IMR-90 (cell line): ENCODE measurements around the gene TSEN54. TPM values are rescaled to one million over a fixed set of nuclear protein-coding genes. Genes with fewer than 3 reads are reported as not detected.

Experiments
- ATAC-seq: fragments of 200-7000 bp; cut with Tn5 transposase; 2 replicates; pipeline ENCODE4 v1.9.1; 2020; ENCODE audit warnings: low read depth, mild to moderate bottlenecking, moderate library complexity
- BruUV-seq: library from RNA; stranded (reverse); fragments of 400-500 nt; replicated peaks from 2 replicates; lab custom pipeline; 2021; lab: Mats Ljungman, UMichigan
- CTCF ChIA-PET: fragments of 300-600 bp; formaldehyde crosslinking; extraction: SDS; loops from one replicate; lab custom pipeline; 2021; ENCODE audit warnings: antibody characterized with exemption; lab: Yijun Ruan, JAX
- POLR2A ChIA-PET: fragments of 300-600 bp; sonication (Branson Sonifier 250); formaldehyde crosslinking; loops from one replicate; lab custom pipeline; 2022; ENCODE audit warnings: antibody characterized with exemption; ENCODE audit not compliant: unreplicated experiment; lab: Charles Lee
- DNase-seq: peaks from one replicate; pipeline ENCODE4 v3.0.0; 2013
- H2AFZ ChIP-seq: replicated peaks from 2 replicates; pipeline ENCODE3; 2013; ENCODE audit warnings: low read length, mild to moderate bottlenecking; ENCODE audit not compliant: poor library complexity
- H2AK5ac ChIP-seq: 2 replicates; pipeline ENCODE4 v1.6.1; 2013; ENCODE audit warnings: low read depth, low read length, inconsistent platforms
- H2AK9ac ChIP-seq: replicated peaks from 2 replicates; pipeline ENCODE3; 2013; ENCODE audit warnings: mild to moderate bottlenecking, low read depth, low read length, moderate library complexity; ENCODE audit not compliant: poor library complexity
- H2BK120ac ChIP-seq: 2 replicates; pipeline ENCODE4 v1.6.1; 2013; ENCODE audit warnings: low read depth, low read length, inconsistent platforms
- H2BK15ac ChIP-seq: 3 replicates; pipeline ENCODE4 v1.6.1; 2013; ENCODE audit warnings: low read depth, low read length, inconsistent platforms
- H2BK20ac ChIP-seq: 2 replicates; pipeline ENCODE4 v1.6.1; 2013; ENCODE audit warnings: low read depth, mild to moderate bottlenecking, inconsistent platforms, low read length, moderate library complexity
- H2BK5ac ChIP-seq: 2 replicates; pipeline ENCODE4 v1.6.1; 2013; ENCODE audit warnings: mild to moderate bottlenecking, low read depth, low read length, inconsistent platforms; ENCODE audit not compliant: poor library complexity, severe bottlenecking
- H3K14ac ChIP-seq: replicated peaks from 2 replicates; pipeline ENCODE4 v1.6.1; 2013; ENCODE audit warnings: low read depth, low read length, inconsistent platforms
- H3K18ac ChIP-seq: 2 replicates; pipeline ENCODE4 v1.6.1; 2013; ENCODE audit warnings: low read depth, low read length, control low read depth
- H3K23ac ChIP-seq: 2 replicates; pipeline ENCODE4 v1.6.1; 2013; ENCODE audit warnings: low read depth, low read length, inconsistent platforms
- H3K27ac ChIP-seq: 2 replicates; pipeline ENCODE4 v1.5.1; 2013; ENCODE audit warnings: mild to moderate bottlenecking, control low read depth, low read length; ENCODE audit not compliant: insufficient read depth
- H3K27me3 ChIP-seq: 2 replicates; pipeline ENCODE4 v1.6.1; 2013; ENCODE audit warnings: low read length; ENCODE audit not compliant: control insufficient read depth, insufficient read depth
- H3K36me3 ChIP-seq: 2 replicates; pipeline ENCODE4 v1.6.1; 2013; ENCODE audit warnings: low read length, mixed read lengths; ENCODE audit not compliant: control insufficient read depth, insufficient read depth
- H3K4ac ChIP-seq: 2 replicates; pipeline ENCODE4 v1.6.1; 2013; ENCODE audit warnings: low read depth, low read length, inconsistent platforms
- H3K4me1 ChIP-seq: 2 replicates; pipeline ENCODE4 v1.6.1; 2013; ENCODE audit warnings: low read length, mixed read lengths; ENCODE audit not compliant: control insufficient read depth, insufficient read depth
- H3K4me2 ChIP-seq: 2 replicates; pipeline ENCODE4 v1.6.1; 2013; ENCODE audit warnings: low read depth, mild to moderate bottlenecking, control low read depth, low read length, moderate library complexity
- H3K4me3 ChIP-seq: 2 replicates; pipeline ENCODE4 v1.5.1; 2013; ENCODE audit warnings: low read depth, mild to moderate bottlenecking, control low read depth, low read length, moderate library complexity; ENCODE audit not compliant: insufficient read depth
- H3K56ac ChIP-seq: 2 replicates; pipeline ENCODE4 v1.6.1; 2013; ENCODE audit warnings: low read length, inconsistent platforms; ENCODE audit not compliant: insufficient read depth; ENCODE audit errors: extremely low read depth
- H3K79me1 ChIP-seq, 2 experiments: 2 replicates each; pipeline ENCODE4 v1.6.1; 2013; ENCODE audit warnings: low read length in 2 of 2, inconsistent platforms in 1 of 2, low read depth in 1 of 2
- H3K9ac ChIP-seq: 2 replicates; pipeline ENCODE4 v1.6.1; 2013; ENCODE audit warnings: low read depth, low read length, control low read depth
- H3K9me1 ChIP-seq: 2 replicates; pipeline ENCODE4 v1.6.1; 2013; ENCODE audit warnings: low read length, inconsistent platforms; ENCODE audit not compliant: insufficient read depth
- H3K9me3 ChIP-seq: 2 replicates; pipeline ENCODE4 v1.6.1; 2013; ENCODE audit warnings: low read length; ENCODE audit not compliant: control insufficient read depth, insufficient read depth
- H4K20me1 ChIP-seq: 2 replicates; pipeline ENCODE4 v1.6.1; 2013; ENCODE audit warnings: low read length, inconsistent platforms; ENCODE audit not compliant: insufficient read depth
- H4K5ac ChIP-seq: 2 replicates; pipeline ENCODE4 v1.6.1; 2013; ENCODE audit warnings: mild to moderate bottlenecking, low read depth, low read length, control low read depth
- H4K8ac ChIP-seq, 2 experiments: 2 replicates each; pipeline ENCODE4 v1.6.1; 2013; ENCODE audit warnings: low read depth in 2 of 2, low read length in 2 of 2, control low read depth in 1 of 2, inconsistent platforms in 1 of 2
- H4K91ac ChIP-seq: 2 replicates; pipeline ENCODE4 v1.6.1; 2013; ENCODE audit warnings: low read depth, low read length, inconsistent platforms; ENCODE audit not compliant: insufficient read depth
- BHLHE40 ChIP-seq: fragments of 150-350 bp; IDR thresholded peaks from 2 replicates; pipeline ENCODE4 v1.6.1; 2016; ENCODE audit warnings: mild to moderate bottlenecking, low read depth, low read length
- CEBPB ChIP-seq: IDR thresholded peaks from 2 replicates; pipeline ENCODE4 v1.6.1; 2012; ENCODE audit warnings: low read depth, low read length, improper control_type of control experiment
- FOS ChIP-seq: fragments of 150-350 bp; IDR thresholded peaks from 2 replicates; pipeline ENCODE4 v1.6.1; 2016; ENCODE audit warnings: low read depth, low read length
- MAFK ChIP-seq: IDR thresholded peaks from 2 replicates; pipeline ENCODE4 v1.6.1; 2012; ENCODE audit warnings: low read depth, low read length, improper control_type of control experiment
- MXI1 ChIP-seq: IDR thresholded peaks from 2 replicates; pipeline ENCODE4 v1.6.1; 2012; ENCODE audit warnings: low read depth, mild to moderate bottlenecking, low read length, moderate library complexity, borderline replicate concordance
- NFE2L2 ChIP-seq: fragments of 150-350 bp; IDR thresholded peaks from 2 replicates; pipeline ENCODE4 v1.6.1; 2016; ENCODE audit warnings: low read depth, mild to moderate bottlenecking, low read length
- POLR2A ChIP-seq: IDR thresholded peaks from 2 replicates; pipeline ENCODE4 v1.6.1; 2012; ENCODE audit warnings: mild to moderate bottlenecking, low read depth, low read length
- RAD21 ChIP-seq: IDR thresholded peaks from 2 replicates; pipeline ENCODE4 v1.6.1; 2012; ENCODE audit warnings: low read length, improper control_type of control experiment
- RCOR1 ChIP-seq: IDR thresholded peaks from 2 replicates; pipeline ENCODE4 v1.6.1; 2012; ENCODE audit warnings: mild to moderate bottlenecking, low read length, improper control_type of control experiment; ENCODE audit not compliant: insufficient replicate concordance
- RFX5 ChIP-seq: IDR thresholded peaks from 2 replicates; pipeline ENCODE4 v1.8.0; 2012; ENCODE audit warnings: low read depth, mild to moderate bottlenecking, low read length, moderate library complexity
- SMC3 ChIP-seq: fragments of 150-350 bp; IDR thresholded peaks from 2 replicates; pipeline ENCODE4 v1.6.1; 2016; ENCODE audit warnings: low read depth, mild to moderate bottlenecking, antibody characterized with exemption, low read length, moderate library complexity
- WGBS, 2 experiments: methylation state at CpG; one replicate each; pipeline versions ENCODE4 v1.1.5 to v1.1.7; 2013; ENCODE audit warnings: missing lambda C conversion rate in 2 of 2; ENCODE audit not compliant: insufficient read length in 1 of 2; ENCODE audit errors: extremely low coverage in 2 of 2; 5-methylcytosine and 5-hydroxymethylcytosine counted together
- dilution Hi-C: fragments of 300-500 bp; cut with HindIII; formaldehyde crosslinking; loops from one replicate; pipeline ENCODE4 v1.14.3; 2018; ENCODE audit warnings: low sequenced_read_pairs; ENCODE audit not compliant: unreplicated experiment
- in situ Hi-C: fragments of 300-500 bp; cut with MboI; formaldehyde crosslinking; loops from 3 replicates; pipeline ENCODE4 v1.14.3; 2019; ENCODE audit warnings: low sequenced_read_pairs, inconsistent platforms, mixed read lengths
- intact Hi-C: fragments of 100-400 bp; cut with micrococcal nuclease; formaldehyde crosslinking; loops from 2 replicates; pipeline ENCODE4 v1.10.0; 2022
- polyA plus RNA-seq, 3 experiments: library from polyadenylated mRNA; depleted of rRNA; stranded (reverse); fragments of >200 nt; gene quantifications; 2 replicates each; pipeline ENCODE4 v1.2.3, GENCODE V29; 2012; ENCODE audit warnings: low replicate concordance in 1 of 3
- total RNA-seq: library from RNA; depleted of rRNA; stranded (reverse); fragments of >200 nt; gene quantifications from 2 replicates; pipeline ENCODE4 v1.2.3, GENCODE V29; 2012
- TF ChIP-seq, protein P1 (sequence below): fragments of 150-350 bp; IDR thresholded peaks from 2 replicates; pipeline ENCODE4 v1.6.1; 2016; ENCODE audit warnings: low read depth, mild to moderate bottlenecking, low read length, moderate library complexity, borderline replicate concordance
- TF ChIP-seq, protein P2 (sequence below): fragments of 150-350 bp; IDR thresholded peaks from 2 replicates; pipeline ENCODE4 v1.6.1; 2017; ENCODE audit warnings: mild to moderate bottlenecking, antibody characterized with exemption, low read length, low read depth

TSEN54 gene
- total and polyA plus RNA-seq, 2 of the 4 experiments (the other 2 are of a cell fraction): 7.2 to 14.9 TPM

DNA sequence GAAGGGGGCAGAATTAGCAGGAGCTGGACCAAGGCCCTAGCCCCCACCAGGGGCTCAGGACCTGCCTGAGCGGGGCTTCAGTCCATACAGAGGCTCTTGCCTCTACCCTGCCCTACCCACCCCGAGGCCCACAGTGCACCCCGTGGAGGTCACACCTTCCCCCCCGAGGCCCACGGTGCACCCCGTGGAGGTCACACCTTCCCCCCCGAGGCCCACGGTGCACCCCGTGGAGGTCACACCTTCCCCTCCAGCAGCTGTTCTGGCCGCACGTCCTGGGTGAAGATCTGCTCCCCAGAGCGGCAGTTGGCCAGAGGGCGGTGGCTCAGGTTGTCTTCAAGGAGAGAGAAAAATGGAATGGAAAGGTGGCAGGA, 12.4 kb upstream of the TSEN54 start:
- H2BK5ac ChIP-seq: no peak overlapping the region
- no peak overlapping the region for H3K4ac ChIP-seq
- intact Hi-C loops (no loop called here), dilution Hi-C loops (no loop called here), in situ Hi-C loops (no loop called here)
- no peak overlapping the region for H4K8ac ChIP-seq
- H3K4me1 ChIP-seq: peaks cover 5% of the 10 kb centered on the region
- H3K9ac ChIP-seq: no peak overlapping the region
- no peak overlapping the region for H4K5ac ChIP-seq
- no peak overlapping the region for H2BK20ac ChIP-seq
- POLR2A ChIA-PET: no interaction called here
- no peak overlapping the region for H3K14ac ChIP-seq
- peaks cover 36% of the 10 kb centered on the region for H3K36me3 ChIP-seq
- no peak overlapping the region for H3K4me2 ChIP-seq
- DNase-seq: no peak
- H2BK15ac ChIP-seq: no peak overlapping the region
- no peak overlapping the region for H3K18ac ChIP-seq
- H3K27ac ChIP-seq: no peak overlapping the region
- 80% methylated on average over 1 of the region's 13 CpGs; no CpG with 5 or more reads in 1 of the 2 experiments for WGBS, 2 experiments
- CTCF ChIA-PET: no interaction called here
- no peaks in the 10 kb centered on the region for H3K9me3 ChIP-seq
- no peak overlapping the region for H2AFZ ChIP-seq
- H3K27me3 ChIP-seq: no peaks in the 10 kb centered on the region
- H4K20me1 ChIP-seq: peaks cover 7% of the 10 kb centered on the region
- no peak overlapping the region for H4K91ac ChIP-seq
- no peaks in the 10 kb centered on the region for H3K9me1 ChIP-seq
- no TSS peak for BruUV-seq
- H2BK120ac ChIP-seq: no peak overlapping the region
- H3K4me3 ChIP-seq: no peak overlapping the region
- TF ChIP-seq MXI1 (no peak), NFE2L2 (no peak), FOS (no peak), BHLHE40 (no peak), CEBPB (no peak), MAFK (no peak), POLR2A (no peak), RFX5 (no peak), RCOR1 (no peak), RAD21 (no peak), SMC3 (no peak)
- TF ChIP-seq, protein P1, sequence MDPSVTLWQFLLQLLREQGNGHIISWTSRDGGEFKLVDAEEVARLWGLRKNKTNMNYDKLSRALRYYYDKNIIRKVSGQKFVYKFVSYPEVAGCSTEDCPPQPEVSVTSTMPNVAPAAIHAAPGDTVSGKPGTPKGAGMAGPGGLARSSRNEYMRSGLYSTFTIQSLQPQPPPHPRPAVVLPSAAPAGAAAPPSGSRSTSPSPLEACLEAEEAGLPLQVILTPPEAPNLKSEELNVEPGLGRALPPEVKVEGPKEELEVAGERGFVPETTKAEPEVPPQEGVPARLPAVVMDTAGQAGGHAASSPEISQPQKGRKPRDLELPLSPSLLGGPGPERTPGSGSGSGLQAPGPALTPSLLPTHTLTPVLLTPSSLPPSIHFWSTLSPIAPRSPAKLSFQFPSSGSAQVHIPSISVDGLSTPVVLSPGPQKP: no peak
- TF ChIP-seq, protein P2, sequence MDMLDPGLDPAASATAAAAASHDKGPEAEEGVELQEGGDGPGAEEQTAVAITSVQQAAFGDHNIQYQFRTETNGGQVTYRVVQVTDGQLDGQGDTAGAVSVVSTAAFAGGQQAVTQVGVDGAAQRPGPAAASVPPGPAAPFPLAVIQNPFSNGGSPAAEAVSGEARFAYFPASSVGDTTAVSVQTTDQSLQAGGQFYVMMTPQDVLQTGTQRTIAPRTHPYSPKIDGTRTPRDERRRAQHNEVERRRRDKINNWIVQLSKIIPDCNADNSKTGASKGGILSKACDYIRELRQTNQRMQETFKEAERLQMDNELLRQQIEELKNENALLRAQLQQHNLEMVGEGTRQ: no peak
- no peak for ATAC-seq
- H3K79me1 ChIP-seq: peaks cover 2 to 9% of the 10 kb centered on the region in 2 experiments; a peak in 3 of 4 replicates
- no peak overlapping the region for H2AK9ac ChIP-seq
- no peak overlapping the region for H3K56ac ChIP-seq
- no peak overlapping the region for H2AK5ac ChIP-seq
- no peak overlapping the region for H3K23ac ChIP-seq
